ENCODE measurements around the gene MOSMO. TPM values are rescaled to one million over a fixed set of nuclear protein-coding genes. Genes with fewer than 3 reads are reported as not detected.

The MOSMO gene
- total and polyA plus RNA-seq, 9 of the 15 experiments (the other 6 are each of a cell fraction or from before 2014, with no cell fraction given), result 1.9 to 13.3 (median 7.7) TPM

- peaks cover 88% of the 10 kb centered on the region for H3K36me3 ChIP-seq (ENCODE audit: control insufficient read depth, insufficient read depth, low read length)
- FAIRE-seq, result no peak
- 98% methylated on average over 5 of the region's 5 CpGs for WGBS (ENCODE audit: insufficient coverage, low coverage, missing lambda C conversion rate)
Observed at GRCh38 chr16:21982108-21982507, 25.8 kb upstream of the MOSMO start.

More at GRCh38 chr16:21982108-21982507, 25.8 kb upstream of the MOSMO start:
- Histone ChIP-seq H3K9me3 (replicated peaks; ENCODE audit: control insufficient read depth, insufficient read depth, low read depth, low read length) (no peaks in the 10 kb centered on the region), H3K4me1 (replicated peaks in 1 of 2; ENCODE audit: control insufficient read depth in 2 of 2, insufficient read depth in 2 of 2, low read length in 2 of 2) (no peaks in the 10 kb centered on the region), H3K79me2 (ENCODE audit: control insufficient read depth, insufficient read depth, low read length) (no peaks in the 10 kb centered on the region), H2AFZ (ENCODE audit: low read depth, low read length) (no peak overlapping the region), H3K27ac (ENCODE audit: extremely low read depth, low read depth, low read length) (no peak overlapping the region), H3K27me3 (ENCODE audit: control insufficient read depth in 2 of 2, insufficient read depth in 2 of 2, low read length in 2 of 2) (no peaks in the 10 kb centered on the region), H3K4me2 (ENCODE audit: insufficient read depth, low read length) (no peak overlapping the region), H3K9me1 (ENCODE audit: control insufficient read depth, insufficient read depth, low read length) (no peaks in the 10 kb centered on the region), H3K9ac (ENCODE audit: insufficient read depth in 1 of 2, low read depth in 2 of 2, low read length in 2 of 2) (no peak overlapping the region), H4K20me1 (replicated peaks; ENCODE audit: control insufficient read depth, insufficient read depth, low read length) (no peaks in the 10 kb centered on the region), H3K4me3 (no peak overlapping the region)
- BruUV-seq (replicated peaks), result no TSS peak
- in situ Hi-C loops (cut with MboI) (no loop called here), intact Hi-C loops (cut with micrococcal nuclease) (no loop called here)
- POLR2A ChIA-PET, result interaction anchor here (0.7 to 1.3 kb wide), 2 partner anchors 11 to 29 kb away, joined by 3 to 6 read pairs; partner anchors contain the start of gene UQCRC2
- ATAC-seq, result peak; percentile 65; the same call in 1 of the 3 replicates
- DNase-seq (ENCODE audit: extremely low read depth in 1 of 4, low spot score in 3 of 4), result no peak
- CTCF ChIA-PET (ENCODE audit: low intra/inter-chr PET ratio), result no interaction called here
- TF ChIP-seq ZNF436 (CRISPR knock-in tag; IDR thresholded peaks at IDR 0.05) (no peak), CTCF (IDR thresholded peaks at IDR 0.05 in 2 of 3, conservative IDR thresholded peaks at IDR 0.05 in 1 of 3; ENCODE audit: insufficient read depth in 2 of 3, low read depth in 1 of 3, low read length in 3 of 3) (peak in 2 of 3 experiments; percentile 13 to 48; a peak in 4 of 6 replicates)
